ENCODE results near the gene PLA2G4B. TPM values are rescaled to one million over a fixed set of nuclear protein-coding genes. Genes with fewer than 3 reads are reported as not detected.

Gene PLA2G4B, protein sequence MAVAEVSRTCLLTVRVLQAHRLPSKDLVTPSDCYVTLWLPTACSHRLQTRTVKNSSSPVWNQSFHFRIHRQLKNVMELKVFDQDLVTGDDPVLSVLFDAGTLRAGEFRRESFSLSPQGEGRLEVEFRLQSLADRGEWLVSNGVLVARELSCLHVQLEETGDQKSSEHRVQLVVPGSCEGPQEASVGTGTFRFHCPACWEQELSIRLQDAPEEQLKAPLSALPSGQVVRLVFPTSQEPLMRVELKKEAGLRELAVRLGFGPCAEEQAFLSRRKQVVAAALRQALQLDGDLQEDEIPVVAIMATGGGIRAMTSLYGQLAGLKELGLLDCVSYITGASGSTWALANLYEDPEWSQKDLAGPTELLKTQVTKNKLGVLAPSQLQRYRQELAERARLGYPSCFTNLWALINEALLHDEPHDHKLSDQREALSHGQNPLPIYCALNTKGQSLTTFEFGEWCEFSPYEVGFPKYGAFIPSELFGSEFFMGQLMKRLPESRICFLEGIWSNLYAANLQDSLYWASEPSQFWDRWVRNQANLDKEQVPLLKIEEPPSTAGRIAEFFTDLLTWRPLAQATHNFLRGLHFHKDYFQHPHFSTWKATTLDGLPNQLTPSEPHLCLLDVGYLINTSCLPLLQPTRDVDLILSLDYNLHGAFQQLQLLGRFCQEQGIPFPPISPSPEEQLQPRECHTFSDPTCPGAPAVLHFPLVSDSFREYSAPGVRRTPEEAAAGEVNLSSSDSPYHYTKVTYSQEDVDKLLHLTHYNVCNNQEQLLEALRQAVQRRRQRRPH
- 10 to 100 TPM in 1 of 4 donors, under 1 TPM in 1, not detected in 2; 0.13 to 11.5 TPM for total RNA-seq

DNA sequence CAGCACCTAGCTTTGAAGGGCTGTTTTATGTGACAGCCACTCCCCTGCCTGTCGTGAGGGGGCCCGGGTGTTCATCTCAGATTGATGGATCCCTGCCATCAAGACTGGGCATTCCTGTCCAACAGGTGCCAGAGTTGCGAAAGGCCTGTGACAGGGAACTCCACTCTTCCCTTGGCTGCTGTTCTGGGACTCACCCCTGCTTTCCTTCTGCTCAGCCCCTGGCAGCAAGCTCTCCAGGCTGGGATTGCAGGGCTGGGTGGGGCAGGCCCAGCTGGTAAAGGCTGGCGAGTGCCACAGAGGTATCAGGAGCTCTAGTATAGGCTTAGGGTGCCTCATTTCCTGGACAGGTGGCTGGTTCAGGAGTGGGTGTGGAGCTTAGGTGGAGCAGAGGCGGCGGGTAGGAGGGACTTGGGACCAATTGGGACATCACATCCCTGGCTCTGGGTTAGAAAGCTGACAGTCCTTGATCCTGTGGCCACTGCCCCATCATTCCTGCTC lies at the start of gene PLA2G4B:
PLA2G4B (plus strand) TSS at position 448 of the 498 bp plus-strand sequence. CDS start 67 bp downstream, outside the sequence.
- DNase-seq (peak; percentile 60 to 87), ATAC-seq (peak; percentile 81 to 92)
- Histone ChIP-seq H3K9me3 (no peaks in the 10 kb centered on the region), H3K4me3 (no peak within 1 kb of the TSS), H3K4me1 (peaks cover 8 to 13% of the 10 kb centered on the region in 2 donors), H3K36me3 (peaks cover 0 to 10% of the 10 kb centered on the region in 2 donors), H3K27ac (peak within 1 kb of the TSS; percentile 51 to 66 (median 56)), H3K27me3 (no peaks in the 10 kb centered on the region)
- intact Hi-C loops (cut with DNase I; ENCODE audit: low total_unique reads) (loop anchor here (5.0 kb wide), 1 partner anchor 344 kb away; no protein-coding TSS in a partner anchor), in situ Hi-C loops (cut with MboI; ENCODE audit: low sequenced_read_pairs in 4 of 4) (no loop called here)
- TF ChIP-seq POLR2A (IDR thresholded peaks at IDR 0.05): no peak
- TF ChIP-seq, protein P1, sequence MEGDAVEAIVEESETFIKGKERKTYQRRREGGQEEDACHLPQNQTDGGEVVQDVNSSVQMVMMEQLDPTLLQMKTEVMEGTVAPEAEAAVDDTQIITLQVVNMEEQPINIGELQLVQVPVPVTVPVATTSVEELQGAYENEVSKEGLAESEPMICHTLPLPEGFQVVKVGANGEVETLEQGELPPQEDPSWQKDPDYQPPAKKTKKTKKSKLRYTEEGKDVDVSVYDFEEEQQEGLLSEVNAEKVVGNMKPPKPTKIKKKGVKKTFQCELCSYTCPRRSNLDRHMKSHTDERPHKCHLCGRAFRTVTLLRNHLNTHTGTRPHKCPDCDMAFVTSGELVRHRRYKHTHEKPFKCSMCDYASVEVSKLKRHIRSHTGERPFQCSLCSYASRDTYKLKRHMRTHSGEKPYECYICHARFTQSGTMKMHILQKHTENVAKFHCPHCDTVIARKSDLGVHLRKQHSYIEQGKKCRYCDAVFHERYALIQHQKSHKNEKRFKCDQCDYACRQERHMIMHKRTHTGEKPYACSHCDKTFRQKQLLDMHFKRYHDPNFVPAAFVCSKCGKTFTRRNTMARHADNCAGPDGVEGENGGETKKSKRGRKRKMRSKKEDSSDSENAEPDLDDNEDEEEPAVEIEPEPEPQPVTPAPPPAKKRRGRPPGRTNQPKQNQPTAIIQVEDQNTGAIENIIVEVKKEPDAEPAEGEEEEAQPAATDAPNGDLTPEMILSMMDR (IDR thresholded peaks at IDR 0.05 in 4 of 5, conservative IDR thresholded peaks at IDR 0.05 in 1 of 5): no peak

DNA sequence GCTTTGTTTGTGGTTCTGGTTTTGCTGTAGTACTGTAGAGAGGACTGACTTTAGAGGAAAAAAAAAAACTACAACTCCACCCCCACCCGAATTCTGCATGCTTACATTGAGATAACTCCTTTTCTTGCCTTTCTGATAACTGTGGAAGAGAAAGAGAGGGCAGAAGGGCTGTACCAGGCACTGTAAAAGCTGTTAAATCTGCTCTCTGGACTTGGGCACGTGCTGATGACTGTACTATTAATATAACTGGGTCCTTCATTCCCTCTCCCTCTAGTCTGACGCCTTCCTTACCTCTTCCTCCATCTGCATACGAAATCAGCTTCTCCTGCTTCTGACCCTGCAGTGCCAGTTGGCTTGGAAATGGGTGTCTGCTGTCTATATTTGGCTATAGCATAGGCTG lies 49.4 kb upstream of the PLA2G4B start:
- Histone ChIP-seq H3K27ac (peak overlapping the region in 2 of 4 donors; percentile 11 to 64), H3K9me3 (no peaks in the 10 kb centered on the region), H3K27me3 (no peaks in the 10 kb centered on the region), H3K4me1 (peaks cover 47 to 48% of the 10 kb centered on the region in 2 donors), H3K4me3 (no peak overlapping the region), H3K36me3 (no peaks in the 10 kb centered on the region)
- peak in 1 of 2 donors; percentile 62 for ATAC-seq
- TF ChIP-seq, protein P1 (IDR thresholded peaks at IDR 0.05 in 4 of 5, conservative IDR thresholded peaks at IDR 0.05 in 1 of 5): no peak
- no peak for TF ChIP-seq POLR2A (IDR thresholded peaks at IDR 0.05)
- DNase-seq: no peak
- in situ Hi-C loops (cut with MboI; ENCODE audit: low sequenced_read_pairs in 4 of 4) (no loop called here), intact Hi-C loops (cut with DNase I; ENCODE audit: low total_unique reads) (no loop called here)

DNA sequence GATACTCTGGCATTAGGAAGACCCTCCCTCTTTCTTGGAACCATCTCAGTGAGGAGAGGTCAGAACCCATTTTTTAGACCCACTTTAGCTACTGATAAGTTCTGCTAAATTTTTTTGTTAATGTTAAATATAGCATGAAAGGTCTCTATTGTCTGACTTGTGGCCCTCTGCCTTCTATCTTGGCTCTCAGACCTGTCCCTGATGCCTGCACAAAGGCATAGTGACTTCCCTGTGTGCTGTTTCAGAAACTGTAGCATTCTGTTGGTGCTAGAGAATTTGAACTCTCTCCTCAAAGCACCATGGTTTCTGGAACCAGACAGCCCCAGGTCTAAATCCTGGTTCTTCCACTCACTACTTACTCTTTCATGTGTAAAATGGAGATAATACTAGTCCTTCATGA lies 49.0 kb upstream of the PLA2G4B start:
- TF ChIP-seq, protein P1 (IDR thresholded peaks at IDR 0.05 in 4 of 5, conservative IDR thresholded peaks at IDR 0.05 in 1 of 5): no peak
- TF ChIP-seq POLR2A (IDR thresholded peaks at IDR 0.05): no peak
- Histone ChIP-seq H3K27ac (peak overlapping the region in 2 of 4 donors; percentile 11 to 64), H3K27me3 (no peaks in the 10 kb centered on the region), H3K9me3 (no peaks in the 10 kb centered on the region), H3K4me1 (peaks cover 47 to 48% of the 10 kb centered on the region in 2 donors), H3K36me3 (no peaks in the 10 kb centered on the region), H3K4me3 (no peak overlapping the region)
- in situ Hi-C loops (cut with MboI; ENCODE audit: low sequenced_read_pairs in 4 of 4) (no loop called here), intact Hi-C loops (cut with DNase I; ENCODE audit: low total_unique reads) (loop anchor here (2.0 kb wide), 1 partner anchor 15 kb away; the partner anchor contains the start of gene MAPKBP1)
- ATAC-seq: no peak
- no peak for DNase-seq

DNA sequence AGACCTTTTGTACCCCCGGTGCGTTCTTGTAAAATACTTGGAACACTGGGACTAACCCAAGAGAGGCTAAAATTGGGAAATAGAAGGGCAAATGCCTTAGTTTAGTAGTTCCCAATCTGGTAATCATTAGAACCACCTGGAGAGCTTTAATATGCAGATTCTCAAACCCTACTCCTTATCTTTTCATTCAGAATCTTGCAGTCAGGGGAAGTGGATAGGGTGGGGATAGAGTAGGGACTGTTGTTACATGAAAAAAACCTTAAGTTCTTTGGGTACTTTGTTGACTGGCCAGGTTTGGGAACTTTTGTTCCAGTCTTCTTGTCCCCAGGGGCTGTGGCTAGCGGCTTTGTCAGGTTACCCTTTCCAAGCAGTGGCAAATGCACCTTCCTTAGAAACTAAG lies 48.5 kb upstream of the PLA2G4B start:
- ATAC-seq (no peak), DNase-seq (no peak)
- intact Hi-C loops (cut with DNase I; ENCODE audit: low total_unique reads): loop anchor here (2.0 kb wide), 1 partner anchor 15 kb away; the partner anchor contains the start of gene MAPKBP1
- Histone ChIP-seq H3K27ac (peak overlapping the region in 3 of 4 donors; percentile 47 to 77 (median 64)), H3K4me3 (no peak overlapping the region), H3K4me1 (peaks cover 47 to 48% of the 10 kb centered on the region in 2 donors), H3K27me3 (no peaks in the 10 kb centered on the region), H3K9me3 (no peaks in the 10 kb centered on the region), H3K36me3 (no peaks in the 10 kb centered on the region)
- in situ Hi-C loops (cut with MboI; ENCODE audit: low sequenced_read_pairs in 4 of 4): no loop called here
- TF ChIP-seq, protein P1 (IDR thresholded peaks at IDR 0.05 in 4 of 5, conservative IDR thresholded peaks at IDR 0.05 in 1 of 5): no peak
- TF ChIP-seq POLR2A (IDR thresholded peaks at IDR 0.05): no peak
